PC-9 (cell line): ENCODE measurements around the gene KLK4. TPM values are rescaled to one million over a fixed set of nuclear protein-coding genes. Genes with fewer than 3 reads are reported as not detected.

Experiments
- BruUV-seq: library from RNA; stranded (reverse); fragments of 400-500 nt; replicated peaks from 2 replicates; lab custom pipeline; 2021; lab: Mats Ljungman, UMichigan
- CTCF ChIA-PET: fragments of 300-600 bp; sonication (Branson Sonifier 250); formaldehyde crosslinking; loops from one replicate; lab custom pipeline; 2022; ENCODE audit warnings: antibody characterized with exemption; lab: Charles Lee
- POLR2A ChIA-PET: fragments of 300-600 bp; sonication (Branson Sonifier 250); formaldehyde crosslinking; loops from one replicate; lab custom pipeline; 2022; ENCODE audit warnings: antibody characterized with exemption; ENCODE audit not compliant: unreplicated experiment; lab: Charles Lee
- DNase-seq, 2 experiments: peaks; one replicate each; pipeline versions ENCODE4 v3.0.0 to v3.0.0-alpha.2; 2015 to 2022; ENCODE audit warnings: mixed read lengths in 1 of 2
- H2AFZ ChIP-seq: fragments of 200-600 bp; sonication (generic); 2 replicates; pipeline ENCODE4 v1.8.1; 2017; ENCODE audit warnings: antibody characterized with exemption
- H3F3A ChIP-seq: fragments of 200-600 bp; sonication (generic); 2 replicates; pipeline ENCODE4 v1.8.1; 2017; ENCODE audit warnings: antibody characterized with exemption, mild to moderate bottlenecking, low read depth; ENCODE audit not compliant: insufficient read depth
- H3K27ac ChIP-seq: fragments of 200-600 bp; sonication (generic); 2 replicates; pipeline ENCODE4 v1.6.1; 2016; ENCODE audit warnings: mixed run types
- H3K27me3 ChIP-seq: fragments of 200-600 bp; sonication (generic); 2 replicates; pipeline ENCODE4 v1.6.1; 2016; ENCODE audit warnings: low read depth, mixed run types; ENCODE audit not compliant: insufficient read depth
- H3K36me3 ChIP-seq: fragments of 200-600 bp; sonication (generic); 2 replicates; pipeline ENCODE4 v1.6.1; 2016; ENCODE audit warnings: low read depth, mixed run types
- H3K4me1 ChIP-seq: fragments of 200-600 bp; sonication (generic); replicated peaks from 2 replicates; pipeline ENCODE4 v1.6.1; 2016; ENCODE audit warnings: mixed run types; ENCODE audit not compliant: insufficient read depth
- H3K4me2 ChIP-seq: fragments of 200-600 bp; sonication (generic); 2 replicates; pipeline ENCODE4 v1.6.1; 2017; ENCODE audit warnings: mixed run types
- H3K4me3 ChIP-seq: fragments of 200-600 bp; sonication (generic); 2 replicates; pipeline ENCODE4 v1.6.1; 2016; ENCODE audit warnings: mixed run types
- H3K79me2 ChIP-seq: fragments of 200-600 bp; sonication (generic); 2 replicates; pipeline ENCODE4 v1.6.1; 2017; ENCODE audit warnings: low read depth, mixed run types
- H3K9me2 ChIP-seq: fragments of 200-600 bp; sonication (generic); 2 replicates; pipeline ENCODE4 v1.8.1; 2017; ENCODE audit warnings: mild to moderate bottlenecking; ENCODE audit not compliant: insufficient read depth
- H3K9me3 ChIP-seq: fragments of 200-600 bp; sonication (generic); 2 replicates; pipeline ENCODE4 v1.8.1; 2016; ENCODE audit warnings: low read depth; ENCODE audit not compliant: insufficient read depth
- H4K20me1 ChIP-seq: fragments of 200-600 bp; sonication (generic); 2 replicates; pipeline ENCODE4 v1.8.1; 2017; ENCODE audit not compliant: insufficient read depth
- EZH2 ChIP-seq: fragments of 200-600 bp; sonication (generic); IDR thresholded peaks from 2 replicates; pipeline ENCODE4 v1.8.0; 2017; ENCODE audit warnings: antibody characterized with exemption, low read depth
- intact Hi-C: fragments of 100-400 bp; cut with micrococcal nuclease; formaldehyde crosslinking; loops from one replicate; pipeline ENCODE4 v1.10.0; 2022; ENCODE audit not compliant: unreplicated experiment
- total RNA-seq: library from RNA; stranded (reverse); gene quantifications from 2 replicates; pipeline ENCODE4 v1.2.3, GENCODE V29; 2021
- TF ChIP-seq, protein P1 (sequence below): fragments of 200-600 bp; sonication (generic); conservative IDR thresholded peaks from 2 replicates; pipeline ENCODE4 v1.6.1; 2017; ENCODE audit warnings: mixed run types, antibody characterized with exemption, mild to moderate bottlenecking, moderate library complexity

The KLK4 gene
- total RNA-seq, 1 experiment from 2014 or later, result not detected

DNA sequence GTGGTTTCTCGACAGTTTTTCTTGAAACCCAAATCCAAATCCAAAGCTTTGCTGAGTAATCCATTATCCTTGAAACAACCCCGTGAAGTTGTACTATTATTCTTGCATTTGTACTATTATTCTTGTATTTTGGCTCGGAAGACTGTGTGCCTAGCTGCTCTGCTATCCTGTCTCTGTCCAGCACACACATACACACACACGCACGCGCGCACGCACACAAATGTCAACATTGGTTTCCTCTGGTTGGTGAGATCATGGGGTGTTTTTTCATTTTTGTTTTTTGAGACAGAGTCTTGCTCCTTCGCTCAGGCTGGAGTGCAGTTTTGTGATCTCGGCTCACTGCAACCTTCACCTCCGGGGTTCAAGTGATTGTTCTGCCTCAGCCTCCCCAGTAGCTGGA lies 14.9 kb upstream of the KLK4 start:
- no peak for DNase-seq
- TF ChIP-seq, protein P1, sequence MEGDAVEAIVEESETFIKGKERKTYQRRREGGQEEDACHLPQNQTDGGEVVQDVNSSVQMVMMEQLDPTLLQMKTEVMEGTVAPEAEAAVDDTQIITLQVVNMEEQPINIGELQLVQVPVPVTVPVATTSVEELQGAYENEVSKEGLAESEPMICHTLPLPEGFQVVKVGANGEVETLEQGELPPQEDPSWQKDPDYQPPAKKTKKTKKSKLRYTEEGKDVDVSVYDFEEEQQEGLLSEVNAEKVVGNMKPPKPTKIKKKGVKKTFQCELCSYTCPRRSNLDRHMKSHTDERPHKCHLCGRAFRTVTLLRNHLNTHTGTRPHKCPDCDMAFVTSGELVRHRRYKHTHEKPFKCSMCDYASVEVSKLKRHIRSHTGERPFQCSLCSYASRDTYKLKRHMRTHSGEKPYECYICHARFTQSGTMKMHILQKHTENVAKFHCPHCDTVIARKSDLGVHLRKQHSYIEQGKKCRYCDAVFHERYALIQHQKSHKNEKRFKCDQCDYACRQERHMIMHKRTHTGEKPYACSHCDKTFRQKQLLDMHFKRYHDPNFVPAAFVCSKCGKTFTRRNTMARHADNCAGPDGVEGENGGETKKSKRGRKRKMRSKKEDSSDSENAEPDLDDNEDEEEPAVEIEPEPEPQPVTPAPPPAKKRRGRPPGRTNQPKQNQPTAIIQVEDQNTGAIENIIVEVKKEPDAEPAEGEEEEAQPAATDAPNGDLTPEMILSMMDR, result no peak
- no peak for TF ChIP-seq EZH2
- Histone ChIP-seq H3K4me1 (peaks cover 44% of the 10 kb centered on the region), H3K4me3 (no peak overlapping the region), H3K9me3 (no peaks in the 10 kb centered on the region), H4K20me1 (no peaks in the 10 kb centered on the region), H3K27me3 (no peaks in the 10 kb centered on the region), H3F3A (peaks cover 45% of the 10 kb centered on the region), H3K79me2 (no peaks in the 10 kb centered on the region), H3K36me3 (no peaks in the 10 kb centered on the region), H3K4me2 (no peak overlapping the region; the same call in 1 of the 2 replicates), H3K9me2 (no peaks in the 10 kb centered on the region), H2AFZ (no peak overlapping the region), H3K27ac (no peak overlapping the region)
- POLR2A ChIA-PET, result no interaction called here
- intact Hi-C loops, result loop anchor here (10.0 kb wide), 1 partner anchor 391 kb away; no protein-coding TSS in a partner anchor
- BruUV-seq, result no TSS peak
- CTCF ChIA-PET, result interaction anchor here (0.6 kb wide), 1 partner anchor 14 kb away, joined by 9 read pairs; no protein-coding TSS in a partner anchor

DNA sequence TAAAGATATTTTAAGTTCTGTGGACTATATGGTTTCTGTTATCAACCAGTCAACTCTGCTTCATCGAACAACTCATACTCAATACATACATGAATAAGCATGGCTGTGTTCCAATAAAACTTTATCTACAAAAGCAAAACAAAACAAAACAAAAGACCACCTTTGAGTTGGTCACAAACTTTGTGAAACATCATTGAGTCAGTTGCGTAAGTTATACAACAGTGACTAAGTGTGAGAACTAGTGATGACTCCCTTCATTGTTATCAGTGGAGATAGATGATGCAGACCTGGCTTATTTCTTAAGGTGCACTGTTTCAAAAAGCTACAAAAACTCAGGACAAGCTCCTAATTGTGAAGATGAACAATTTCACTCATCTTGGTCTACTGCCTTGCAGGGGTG lies 14.5 kb upstream of the KLK4 start:
- no TSS peak for BruUV-seq
- intact Hi-C loops, result loop anchor here (10.0 kb wide), 1 partner anchor 391 kb away; no protein-coding TSS in a partner anchor
- H3K27ac ChIP-seq, result no peak overlapping the region
- no peak overlapping the region; the same call in 1 of the 2 replicates for H3K4me2 ChIP-seq
- no peak overlapping the region for H3K4me3 ChIP-seq
- H4K20me1 ChIP-seq, result no peaks in the 10 kb centered on the region
- H3K79me2 ChIP-seq, result no peaks in the 10 kb centered on the region
- TF ChIP-seq EZH2, result no peak
- TF ChIP-seq, protein P1, result no peak
- H3K9me2 ChIP-seq, result no peaks in the 10 kb centered on the region
- no peaks in the 10 kb centered on the region for H3K36me3 ChIP-seq
- no peaks in the 10 kb centered on the region for H3K9me3 ChIP-seq
- no peaks in the 10 kb centered on the region for H3K27me3 ChIP-seq
- POLR2A ChIA-PET, result no interaction called here
- H3K4me1 ChIP-seq, result peaks cover 42% of the 10 kb centered on the region
- DNase-seq, result peak in 1 of 2 experiments; percentile 77
- peaks cover 44% of the 10 kb centered on the region for H3F3A ChIP-seq
- H2AFZ ChIP-seq, result no peak overlapping the region
- CTCF ChIA-PET, result interaction anchor here (0.6 kb wide), 1 partner anchor 14 kb away, joined by 9 read pairs; no protein-coding TSS in a partner anchor

DNA sequence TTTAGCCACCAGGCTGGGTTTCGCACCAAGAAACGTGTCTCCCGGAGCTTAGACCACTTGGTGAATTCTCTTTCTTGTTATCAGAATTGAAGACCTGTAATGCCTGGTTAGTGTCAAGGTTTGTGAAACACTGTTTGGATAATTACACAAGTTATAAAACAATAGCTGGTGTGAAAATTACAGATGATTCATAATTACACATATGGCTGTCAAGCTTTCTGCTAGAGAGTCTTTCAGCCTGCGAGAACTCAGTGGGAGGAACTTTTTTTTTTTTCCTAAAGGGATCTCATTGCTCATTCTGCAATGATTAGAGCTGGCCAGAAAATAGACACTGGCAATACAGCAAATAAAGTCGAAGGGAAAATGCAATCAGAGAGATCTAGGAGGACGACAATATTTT lies 13.4 kb upstream of the KLK4 start:
- CTCF ChIA-PET, result no interaction called here
- POLR2A ChIA-PET, result interaction anchor here (0.6 to 0.7 kb wide), 2 partner anchors 82 to 561 kb away, joined by 3 read pairs; no protein-coding TSS in a partner anchor

More for the DNA sequence above, 13.4 kb upstream of the KLK4 start:
- Histone ChIP-seq H3K27ac (0 out of 2 replicates have a peak overlapping the region, but pooled peaks have one; percentile 5), H3K4me3 (no peak overlapping the region), H3K79me2 (no peaks in the 10 kb centered on the region), H3F3A (peaks cover 38% of the 10 kb centered on the region), H3K36me3 (no peaks in the 10 kb centered on the region), H3K27me3 (no peaks in the 10 kb centered on the region), H3K4me1 (peaks cover 37% of the 10 kb centered on the region), H3K4me2 (peak overlapping the region; percentile 3; the same call in 1 of the 2 replicates), H2AFZ (no peak overlapping the region), H3K9me2 (no peaks in the 10 kb centered on the region), H3K9me3 (no peaks in the 10 kb centered on the region), H4K20me1 (no peaks in the 10 kb centered on the region)
- no TSS peak for BruUV-seq
- peak in 1 of 2 experiments; percentile 70 for DNase-seq
- TF ChIP-seq, protein P1, result no peak
- no peak for TF ChIP-seq EZH2
- intact Hi-C loops, result loop anchor here (5.0 to 10.0 kb wide), 2 partner anchors 132 to 390 kb away; partner anchors contain the start of gene ACP4
